H1 (cell line): ENCODE measurements around the gene PHGDH. TPM values are rescaled to one million over a fixed set of nuclear protein-coding genes. Genes with fewer than 3 reads are reported as not detected.

Experiments
- CTCF ChIA-PET: fragments of 300-600 bp; sonication (Branson Sonifier 250); formaldehyde crosslinking; loops from one replicate; lab custom pipeline; 2021; ENCODE audit not compliant: partially characterized antibody; lab: Charles Lee
- POLR2A ChIA-PET: fragments of 300-600 bp; sonication (Branson Sonifier 250); formaldehyde crosslinking; loops from one replicate; lab custom pipeline; 2021; ENCODE audit warnings: inconsistent platforms; ENCODE audit not compliant: partially characterized antibody; lab: Charles Lee
- DNase-seq, 2 experiments: peaks; one replicate each; pipeline versions ENCODE4 v3.0.0 to v3.0.0-alpha.2; 2010 to 2022; ENCODE audit warnings: low spot score in 2 of 2, low read depth in 1 of 2, mixed read lengths in 1 of 2
- FAIRE-seq: peaks from 2 replicates; lab custom pipeline; 2011; peaks lifted over from hg19 to GRCh38; lab: Jason Lieb, UNC
- H2AFZ ChIP-seq: 2 replicates; pipeline ENCODE4 v1.8.1; 2012; ENCODE audit warnings: low read length, inconsistent platforms
- H2AK5ac ChIP-seq: 2 replicates; pipeline ENCODE4 v1.6.1; 2013; ENCODE audit warnings: low read depth, low read length
- H2BK120ac ChIP-seq: replicated peaks from 2 replicates; pipeline ENCODE3; 2013; ENCODE audit warnings: low read depth, low read length, inconsistent platforms
- H2BK12ac ChIP-seq: 2 replicates; pipeline ENCODE4 v1.6.1; 2013; ENCODE audit warnings: low read depth, low read length
- H2BK15ac ChIP-seq: 2 replicates; pipeline ENCODE4 v1.6.1; 2013; ENCODE audit warnings: low read length
- H2BK20ac ChIP-seq: 2 replicates; pipeline ENCODE4 v1.6.1; 2013; ENCODE audit warnings: low read length
- H2BK5ac ChIP-seq: 2 replicates; pipeline ENCODE4 v1.6.1; 2013; ENCODE audit warnings: low read depth, low read length
- H3K14ac ChIP-seq: 2 replicates; pipeline ENCODE4 v1.6.1; 2013; ENCODE audit warnings: inconsistent platforms; ENCODE audit not compliant: insufficient read length
- H3K18ac ChIP-seq: 2 replicates; pipeline ENCODE4 v1.6.1; 2013; ENCODE audit warnings: low read length; ENCODE audit errors: extremely low read depth
- H3K23ac ChIP-seq: 2 replicates; pipeline ENCODE4 v1.6.1; 2013; ENCODE audit warnings: inconsistent platforms; ENCODE audit not compliant: insufficient read length
- H3K23me2 ChIP-seq: 2 replicates; pipeline ENCODE4 v1.6.1; 2013; ENCODE audit warnings: low read depth, low read length
- H3K27ac ChIP-seq: 2 replicates; pipeline ENCODE4 v1.6.1; 2011; ENCODE audit warnings: low read depth, low read length, inconsistent platforms
- H3K27me3 ChIP-seq, 4 experiments: replicated peaks in 1 of 4; 1 replicate in 1 of 4; 2 replicates in 3 of 4; pipeline versions ENCODE4 v1.6.1 to v1.8.1; 2011 to 2013; ENCODE audit warnings: low read length in 3 of 4, mild to moderate bottlenecking in 3 of 4, inconsistent platforms in 2 of 4, mixed read lengths in 2 of 4, moderate library complexity in 1 of 4; ENCODE audit not compliant: control insufficient read depth in 3 of 4, insufficient read depth in 3 of 4; ENCODE audit errors: extremely low read depth in 1 of 4
- H3K36me3 ChIP-seq, 4 experiments: 2 replicates each; pipeline versions ENCODE4 v1.6.1 to v1.8.1; 2011 to 2013; ENCODE audit warnings: mild to moderate bottlenecking in 4 of 4, low read length in 3 of 4, moderate library complexity in 2 of 4, control low read depth in 1 of 4, inconsistent platforms in 1 of 4; ENCODE audit not compliant: insufficient read depth in 4 of 4, control insufficient read depth in 2 of 4
- H3K4ac ChIP-seq: replicated peaks from 2 replicates; pipeline ENCODE3; 2013; ENCODE audit warnings: low read length, low read depth, mixed read lengths, inconsistent platforms; ENCODE audit not compliant: insufficient read length
- H3K4me1 ChIP-seq, 4 experiments: replicated peaks in 1 of 4; 1 replicate in 1 of 4; 2 replicates in 3 of 4; pipeline versions ENCODE4 v1.6.1 to v1.8.1; 2011 to 2013; ENCODE audit warnings: low read length in 3 of 4, inconsistent platforms in 2 of 4, mixed read lengths in 1 of 4; ENCODE audit not compliant: insufficient read depth in 4 of 4, control insufficient read depth in 3 of 4
- H3K4me2 ChIP-seq, 2 experiments: 2 replicates each; pipeline versions ENCODE4 v1.6.1 to v1.8.1; 2011 to 2013; ENCODE audit warnings: low read depth in 2 of 2, low read length in 2 of 2, control low read depth in 1 of 2, inconsistent platforms in 1 of 2, mild to moderate bottlenecking in 1 of 2; ENCODE audit not compliant: insufficient read depth in 1 of 2
- H3K4me3 ChIP-seq, 4 experiments: fragments of 200-600, 300-600 bp in 1 of 4; sonication (generic), shearing (Covaris generic), sonication (Bioruptor Twin) in 1 of 4; 2 replicates each; pipeline versions ENCODE4 v1.5.1 to v1.8.1; 2011 to 2016; ENCODE audit warnings: low read length in 4 of 4, low read depth in 3 of 4, control low read depth in 2 of 4, inconsistent platforms in 2 of 4, mild to moderate bottlenecking in 2 of 4, mixed read lengths in 1 of 4, moderate library complexity in 1 of 4; ENCODE audit not compliant: insufficient read depth in 2 of 4; ENCODE audit errors: extremely low read depth in 1 of 4
- H3K56ac ChIP-seq: replicated peaks from 2 replicates; pipeline ENCODE3; 2013; ENCODE audit warnings: low read depth, mild to moderate bottlenecking, mixed read lengths, low read length, inconsistent platforms; ENCODE audit not compliant: insufficient read length
- H3K79me1 ChIP-seq: 2 replicates; pipeline ENCODE4 v1.6.1; 2013; ENCODE audit warnings: low read depth, low read length, control low read depth
- H3K79me2 ChIP-seq, 2 experiments: 2 replicates each; pipeline versions ENCODE4 v1.6.1 to v1.8.1; 2012 to 2013; ENCODE audit warnings: low read length in 2 of 2, mild to moderate bottlenecking in 2 of 2, inconsistent platforms in 1 of 2; ENCODE audit not compliant: insufficient read depth in 2 of 2, control insufficient read depth in 1 of 2
- H3K9ac ChIP-seq, 4 experiments: replicated peaks in 1 of 4; 1 replicate in 1 of 4; 2 replicates in 3 of 4; pipeline versions ENCODE4 v1.6.1 to v1.8.1; 2011 to 2013; ENCODE audit warnings: low read depth in 3 of 4, low read length in 3 of 4, control low read depth in 2 of 4, mild to moderate bottlenecking in 2 of 4, moderate library complexity in 2 of 4, inconsistent platforms in 1 of 4; ENCODE audit errors: extremely low read depth in 1 of 4
- H3K9me3 ChIP-seq, 2 experiments: 2 replicates each; pipeline versions ENCODE4 v1.6.1 to v1.8.1; 2012 to 2013; ENCODE audit warnings: mild to moderate bottlenecking in 2 of 2, moderate library complexity in 2 of 2, control low read depth in 1 of 2, inconsistent platforms in 1 of 2, low read depth in 1 of 2, low read length in 1 of 2, mixed read lengths in 1 of 2; ENCODE audit not compliant: insufficient read depth in 2 of 2
- H4K20me1 ChIP-seq, 2 experiments: replicated peaks in 1 of 2; 2 replicates each; pipeline versions ENCODE3 to v1.8.1; 2011 to 2013; ENCODE audit warnings: inconsistent platforms in 2 of 2, low read length in 2 of 2, mild to moderate bottlenecking in 1 of 2; ENCODE audit not compliant: insufficient read depth in 2 of 2, control insufficient read depth in 1 of 2
- H4K5ac ChIP-seq: 2 replicates; pipeline ENCODE4 v1.6.1; 2013; ENCODE audit warnings: low read length, low read depth, mixed read lengths, inconsistent platforms; ENCODE audit not compliant: insufficient read length
- H4K8ac ChIP-seq: 2 replicates; pipeline ENCODE4 v1.8.0; 2013; ENCODE audit warnings: mild to moderate bottlenecking, moderate library complexity, low read length, inconsistent platforms; ENCODE audit not compliant: insufficient read depth; ENCODE audit errors: extremely low read depth
- H4K91ac ChIP-seq: replicated peaks from 2 replicates; pipeline ENCODE3; 2013; ENCODE audit warnings: low read length, mixed read lengths, inconsistent platforms; ENCODE audit not compliant: insufficient read length
- POLR2AphosphoS5 ChIP-seq: IDR thresholded peaks from 2 replicates; pipeline ENCODE4 v1.6.1; 2011; ENCODE audit warnings: low read depth, low read length
- WGBS, 2 experiments: shearing (Covaris generic) in 1 of 2; methylation state at CpG; one replicate each; pipeline versions ENCODE4 v1.1.6 to v1.1.7; 2013 to 2015; ENCODE audit warnings: low lambda C conversion rate in 2 of 2, mixed read lengths in 2 of 2, inconsistent platforms in 1 of 2, low coverage in 1 of 2, missing lambda C conversion rate in 1 of 2; ENCODE audit not compliant: insufficient replicate concordance in 2 of 2, insufficient coverage in 1 of 2, insufficient read length in 1 of 2; ENCODE audit errors: extremely low coverage in 1 of 2, missing lambda C conversion rate in 1 of 2; 5-methylcytosine and 5-hydroxymethylcytosine counted together
- polyA plus RNA-seq, 7 experiments: library from polyadenylated mRNA; depleted of rRNA in 3 of 7; stranded (reverse) in 5 of 7; unstranded in 2 of 7; fragments of >200 nt in 5 of 7; fragments of 200-250 nt in 2 of 7; gene quantifications; 1 replicate in 5 of 7; 2 replicates in 1 of 7; 4 replicates in 1 of 7; pipeline versions ENCODE4 v1.2.1 to v1.2.3, GENCODE V29; 2011 to 2013; ENCODE audit warnings: missing spikeins in 2 of 7, mixed read lengths in 2 of 7
- total RNA-seq: library from RNA; stranded (reverse); fragmentation: NEBNext Ultra II Directional; extraction: Animal tissue kit (Norgen Biotek cat#: 25700); gene quantifications from 2 replicates; pipeline ENCODE4 v1.2.1, GENCODE V29; 2021

The PHGDH gene
- total and polyA plus RNA-seq, 2 of the 8 experiments (the other 6 are each of a cell fraction or from before 2014, with no cell fraction given), result 358 to 687 TPM

DNA sequence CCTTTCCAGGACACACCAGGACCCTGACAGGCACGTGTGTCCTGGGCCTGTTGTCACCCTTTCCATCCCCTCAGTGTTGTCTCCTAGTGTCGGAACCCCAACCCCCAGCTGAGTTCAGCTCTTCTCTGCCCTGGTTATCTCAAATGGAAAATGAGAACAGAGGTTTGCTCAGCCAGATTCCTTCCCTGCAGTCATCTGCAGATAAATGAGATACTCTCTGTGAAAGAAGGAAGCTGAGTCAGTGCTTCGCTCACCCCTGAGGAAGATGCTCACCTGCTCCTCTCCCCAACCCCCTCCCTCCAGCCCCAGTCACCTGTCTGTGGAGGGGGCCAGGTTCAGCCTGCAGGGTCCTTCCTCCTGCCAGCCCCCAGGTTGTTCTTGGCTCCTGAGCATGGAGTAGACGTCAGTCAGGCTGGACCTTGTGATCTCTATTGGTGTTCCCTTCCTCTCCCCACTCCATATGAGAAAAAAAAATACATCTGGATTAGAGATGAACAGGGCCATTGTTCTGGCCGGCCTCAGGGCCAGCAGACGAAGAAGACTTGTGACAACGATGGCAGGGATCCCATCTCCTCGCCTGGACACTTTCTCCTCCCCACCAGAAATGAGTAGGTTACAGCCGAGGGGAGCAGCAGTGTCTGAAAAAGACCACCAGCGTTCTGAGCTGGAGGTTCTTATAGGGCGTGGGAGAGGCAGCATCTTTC is 20.9 kb downstream of the PHGDH start:
- Histone ChIP-seq H3K36me3 (peaks cover 53 to 100% (median 87%) of the 10 kb centered on the region in 4 experiments), H4K5ac (no peak overlapping the region), H2BK15ac (no peak overlapping the region), H2BK20ac (no peak overlapping the region), H2BK5ac (no peak overlapping the region; the same call in 1 of the 2 replicates), H3K56ac (no peak overlapping the region), H3K23ac (no peak overlapping the region), H3K79me1 (peaks cover 12% of the 10 kb centered on the region), H4K91ac (no peak overlapping the region), H3K4ac (no peak overlapping the region), H3K79me2 (peaks cover 0 to 30% of the 10 kb centered on the region in 2 experiments; a peak in 1 of 4 replicates), H3K27ac (no peak overlapping the region), H3K23me2 (0 out of 2 replicates have a peak, but pooled peaks cover 1% of the 10 kb centered on the region), H3K4me2 (no peak overlapping the region), H3K18ac (no peak overlapping the region), H3K27me3 (no peaks in the 10 kb centered on the region), H3K14ac (no peak overlapping the region), H3K9ac (no peak overlapping the region; a peak in 1 of 7 replicates), H2BK120ac (no peak overlapping the region), H4K20me1 (peaks cover 22 to 30% of the 10 kb centered on the region in 2 experiments), H2AFZ (no peak overlapping the region), H3K4me3 (no peak overlapping the region), H3K4me1 (no peaks in the 10 kb centered on the region; a peak in 1 of 7 replicates), H3K9me3 (no peaks in the 10 kb centered on the region), H2AK5ac (no peak overlapping the region), H4K8ac (no peak overlapping the region), H2BK12ac (no peak overlapping the region)
- FAIRE-seq (no peak), DNase-seq (no peak)
- CTCF ChIA-PET, result interaction anchor here (0.6 to 14.1 kb wide), 5 partner anchors 9 to 84 kb away, joined by 3 to 132 read pairs (median 4); partner anchors contain the start of gene ZNF697
- POLR2A ChIA-PET, result interaction anchor here (0.7 to 30.7 kb wide), 6 partner anchors 4 to 103 kb away, joined by 3 to 425 read pairs (median 182); partner anchors contain the start of gene PHGDH
- 95% methylated on average over 10 of the region's 11 CpGs; no CpG with 5 or more reads in 1 of the 2 experiments for WGBS, 2 experiments
- peak; percentile 29; the same call in 1 of the 2 replicates for TF ChIP-seq POLR2AphosphoS5
